ENCODE results near the gene CYP1B1.

GRCh38 chr2:38026846-38027245 is 49.1 kb downstream of the CYP1B1 start:
- TF ChIP-seq CTCF (IDR thresholded peaks at IDR 0.05) (no peak), EZH2 (IDR thresholded peaks at IDR 0.05) (no peak)

Measured in neural progenitor cell (in vitro differentiated cells).